ENCODE data around the gene KLHDC7A. TPM values are rescaled to one million over a fixed set of nuclear protein-coding genes. Genes with fewer than 3 reads are reported as not detected.

The KLHDC7A gene
- total RNA-seq, 2 donors from 2014 or later: 0.34 to 0.36 TPM

- 79% methylated on average over 3 of the region's 3 CpGs for WGBS
- Histone ChIP-seq H3K9me3 (no peaks in the 10 kb centered on the region), H3K4me3 (no peak overlapping the region), H3K27ac (no peak overlapping the region), H3K27me3 (replicated peaks; ENCODE audit: insufficient read depth) (no peaks in the 10 kb centered on the region), H3K36me3 (no peaks in the 10 kb centered on the region), H3K4me1 (replicated peaks) (no peaks in the 10 kb centered on the region)
- no peak for DNase-seq (ENCODE audit: low spot score)
- TF ChIP-seq CTCF (IDR thresholded peaks at IDR 0.05) (no peak), POLR2A (IDR thresholded peaks at IDR 0.05) (no peak), POLR2AphosphoS5 (IDR thresholded peaks at IDR 0.05) (no peak)
- intact Hi-C loops (cut with DNase I): no loop called here
Measured at GRCh38 chr1:18444563-18444962, 36.2 kb upstream of the KLHDC7A start.

GRCh38 chr1:18446751-18447150 is 34.0 kb upstream of the KLHDC7A start:
- no peak overlapping the region for H3K27ac ChIP-seq
- TF ChIP-seq POLR2AphosphoS5 (IDR thresholded peaks at IDR 0.05) (no peak), CTCF (IDR thresholded peaks at IDR 0.05) (no peak), POLR2A (IDR thresholded peaks at IDR 0.05) (no peak)
- no peaks in the 10 kb centered on the region for H3K36me3 ChIP-seq
- WGBS: 76% methylated on average over 4 of the region's 4 CpGs
- H3K9me3 ChIP-seq: no peaks in the 10 kb centered on the region
- H3K4me3 ChIP-seq: no peak overlapping the region
- intact Hi-C loops (cut with DNase I): no loop called here
- no peak for DNase-seq (ENCODE audit: low spot score)
- no peaks in the 10 kb centered on the region for H3K4me1 ChIP-seq (replicated peaks)
- H3K27me3 ChIP-seq (replicated peaks; ENCODE audit: insufficient read depth): no peaks in the 10 kb centered on the region

GRCh38 chr1:18447509-18448220 is 33.1 kb upstream of the KLHDC7A start:
- no peak overlapping the region for H3K4me3 ChIP-seq
- no peaks in the 10 kb centered on the region for H3K9me3 ChIP-seq
- WGBS: 84% methylated on average over 13 of the region's 13 CpGs
- no peaks in the 10 kb centered on the region for H3K27me3 ChIP-seq (replicated peaks; ENCODE audit: insufficient read depth)
- TF ChIP-seq POLR2A (IDR thresholded peaks at IDR 0.05): no peak
- H3K36me3 ChIP-seq: no peaks in the 10 kb centered on the region
- no peak overlapping the region for H3K27ac ChIP-seq
- intact Hi-C loops (cut with DNase I): no loop called here
- no peak for DNase-seq (ENCODE audit: low spot score)
- no peaks in the 10 kb centered on the region for H3K4me1 ChIP-seq (replicated peaks)

GRCh38 chr1:18448889-18449288 is 31.8 kb upstream of the KLHDC7A start:
- DNase-seq (ENCODE audit: low spot score): no peak
- H3K4me3 ChIP-seq: no peak overlapping the region
- no peaks in the 10 kb centered on the region for H3K9me3 ChIP-seq
- no peak overlapping the region for H3K27ac ChIP-seq
- no peaks in the 10 kb centered on the region for H3K27me3 ChIP-seq (replicated peaks; ENCODE audit: insufficient read depth)
- 36% methylated on average over 4 of the region's 4 CpGs for WGBS
- no peaks in the 10 kb centered on the region for H3K4me1 ChIP-seq (replicated peaks)
- H3K36me3 ChIP-seq: no peaks in the 10 kb centered on the region
- no peak for TF ChIP-seq CTCF (IDR thresholded peaks at IDR 0.05)
- no peak for TF ChIP-seq POLR2A (IDR thresholded peaks at IDR 0.05)
- no peak for TF ChIP-seq POLR2AphosphoS5 (IDR thresholded peaks at IDR 0.05)
- intact Hi-C loops (cut with DNase I): no loop called here

GRCh38 chr1:18452550-18452949 is 28.2 kb upstream of the KLHDC7A start:
- intact Hi-C loops (cut with DNase I): no loop called here
- Histone ChIP-seq H3K36me3 (no peaks in the 10 kb centered on the region), H3K9me3 (no peaks in the 10 kb centered on the region), H3K27ac (no peak overlapping the region), H3K27me3 (replicated peaks; ENCODE audit: insufficient read depth) (no peaks in the 10 kb centered on the region), H3K4me3 (no peak overlapping the region), H3K4me1 (replicated peaks) (no peaks in the 10 kb centered on the region)
- DNase-seq (ENCODE audit: low spot score): no peak
- no peak for TF ChIP-seq POLR2A (IDR thresholded peaks at IDR 0.05)
- no peak for TF ChIP-seq POLR2AphosphoS5 (IDR thresholded peaks at IDR 0.05)
- TF ChIP-seq CTCF (IDR thresholded peaks at IDR 0.05): no peak
